ENCODE measurements around the gene WDFY2.
A peak's percentile ranks its signal among the peaks of the same experiment; 100 is the strongest.

DNA sequence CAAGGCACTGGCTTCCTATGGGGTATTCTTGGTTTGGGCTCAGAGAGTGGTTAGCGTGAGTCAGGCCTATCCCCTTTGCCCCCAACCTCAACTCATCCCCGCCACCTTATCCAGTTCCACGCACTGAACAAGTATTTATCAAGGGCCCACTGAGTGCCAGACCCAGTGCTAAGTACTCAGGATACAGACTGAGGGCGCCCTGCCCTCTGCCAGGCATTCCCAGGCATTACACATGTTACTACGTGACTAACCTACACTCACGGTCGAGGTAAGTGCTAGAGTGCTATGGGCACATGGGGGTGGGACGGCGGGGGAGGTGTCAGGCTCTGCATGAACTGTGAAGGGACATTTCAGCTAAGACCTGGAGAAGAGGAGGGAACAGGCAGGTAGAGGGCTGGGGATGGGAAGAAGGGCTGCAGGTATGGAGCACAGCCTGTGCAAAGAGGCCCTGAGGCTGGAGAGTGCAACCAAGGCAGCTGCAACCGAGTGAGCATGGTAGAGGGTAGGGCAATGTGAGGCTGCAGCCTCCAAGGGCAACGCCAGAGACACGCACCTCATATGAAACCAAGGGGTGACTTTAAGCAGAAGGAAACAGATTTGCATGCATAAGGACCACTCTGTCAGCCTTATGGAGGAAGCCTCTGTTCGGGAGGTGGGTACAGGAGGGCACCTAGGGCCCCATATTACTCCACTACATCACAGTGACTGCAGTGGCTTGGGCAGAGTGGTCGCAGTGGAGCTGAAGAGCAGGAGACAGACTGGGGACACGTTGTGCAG is 197.2 kb downstream of the WDFY2 start:
- TF ChIP-seq, protein P1, sequence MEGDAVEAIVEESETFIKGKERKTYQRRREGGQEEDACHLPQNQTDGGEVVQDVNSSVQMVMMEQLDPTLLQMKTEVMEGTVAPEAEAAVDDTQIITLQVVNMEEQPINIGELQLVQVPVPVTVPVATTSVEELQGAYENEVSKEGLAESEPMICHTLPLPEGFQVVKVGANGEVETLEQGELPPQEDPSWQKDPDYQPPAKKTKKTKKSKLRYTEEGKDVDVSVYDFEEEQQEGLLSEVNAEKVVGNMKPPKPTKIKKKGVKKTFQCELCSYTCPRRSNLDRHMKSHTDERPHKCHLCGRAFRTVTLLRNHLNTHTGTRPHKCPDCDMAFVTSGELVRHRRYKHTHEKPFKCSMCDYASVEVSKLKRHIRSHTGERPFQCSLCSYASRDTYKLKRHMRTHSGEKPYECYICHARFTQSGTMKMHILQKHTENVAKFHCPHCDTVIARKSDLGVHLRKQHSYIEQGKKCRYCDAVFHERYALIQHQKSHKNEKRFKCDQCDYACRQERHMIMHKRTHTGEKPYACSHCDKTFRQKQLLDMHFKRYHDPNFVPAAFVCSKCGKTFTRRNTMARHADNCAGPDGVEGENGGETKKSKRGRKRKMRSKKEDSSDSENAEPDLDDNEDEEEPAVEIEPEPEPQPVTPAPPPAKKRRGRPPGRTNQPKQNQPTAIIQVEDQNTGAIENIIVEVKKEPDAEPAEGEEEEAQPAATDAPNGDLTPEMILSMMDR (IDR thresholded peaks at IDR 0.05; ENCODE audit: low read depth, low read length): peak; percentile 85
- TF ChIP-seq EZH2phosphoT487 (IDR thresholded peaks at IDR 0.05; ENCODE audit: low read depth): no peak
